ENCODE measurements around the gene PBX3. TPM values are rescaled to one million over a fixed set of nuclear protein-coding genes. Genes with fewer than 3 reads are reported as not detected.
"Not testable (repeated sequence)": the region's sequence is repeated elsewhere in the genome, so short reads cannot be mapped to it uniquely, and the experiment has no call there.

Gene PBX3
- total RNA-seq, 1 experiment from 2014 or later = 8.8 TPM

DNA sequence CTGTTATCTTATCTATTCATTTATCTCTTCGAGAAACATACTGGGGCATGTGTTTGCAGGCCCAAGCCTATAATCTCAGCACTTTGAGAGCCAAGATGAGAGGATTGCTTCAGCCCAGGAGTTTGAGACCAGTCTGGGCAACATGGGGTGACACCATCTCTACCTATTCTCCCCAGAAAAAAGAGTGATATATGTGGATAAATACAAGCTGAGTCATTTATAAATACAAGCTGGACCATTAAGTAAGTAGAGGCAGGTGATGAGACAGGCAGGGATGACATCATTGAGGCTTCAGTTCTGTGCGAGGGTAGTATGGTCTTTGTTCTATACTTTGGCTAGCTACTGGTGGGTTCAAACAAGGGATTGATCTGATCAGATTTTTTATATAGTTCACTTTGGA, 25.6 kb downstream of the PBX3 start:
- Histone ChIP-seq H2AFZ (ENCODE audit: low read length) (no peak overlapping the region), H3K9me3 (ENCODE audit: low read length) (no peaks in the 10 kb centered on the region), H3K4me1 (ENCODE audit: low read length) (no peaks in the 10 kb centered on the region), H3K36me3 (ENCODE audit: insufficient read depth, low read length) (no peaks in the 10 kb centered on the region), H3K79me2 (ENCODE audit: low read length) (no peaks in the 10 kb centered on the region), H4K20me1 (ENCODE audit: insufficient read depth, low read depth, low read length) (no peaks in the 10 kb centered on the region), H3K9me2 (replicated peaks; ENCODE audit: insufficient read depth, low read length) (no peaks in the 10 kb centered on the region), H3K27me3 (ENCODE audit: low read length) (no peaks in the 10 kb centered on the region), H3K4me3 (ENCODE audit: low read length) (no peak overlapping the region), H3K4me2 (ENCODE audit: low read depth, low read length, poor library complexity, severe bottlenecking) (no peak overlapping the region), H3K27ac (ENCODE audit: low read length) (no peak overlapping the region), H3K9ac (ENCODE audit: low read length) (no peak overlapping the region)
- no peak for DNase-seq

DNA sequence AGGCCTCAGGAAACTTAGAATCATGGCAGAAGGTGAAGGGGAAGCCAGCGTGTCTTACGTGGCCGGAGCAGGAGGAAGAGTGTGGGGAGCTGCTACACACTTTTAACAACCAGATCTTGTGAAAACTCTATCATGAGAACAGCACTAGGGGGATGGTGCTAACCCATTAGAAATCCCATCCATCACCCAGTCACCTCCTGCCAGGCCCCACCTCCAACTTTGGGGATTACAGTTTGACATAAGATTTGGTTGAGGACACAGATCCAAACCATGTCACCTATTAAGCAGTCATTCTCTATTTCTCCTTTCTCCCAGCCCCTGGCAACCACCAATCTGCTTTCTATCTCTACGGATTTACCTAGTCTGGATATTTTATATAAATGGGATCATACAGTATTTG, 26.9 kb downstream of the PBX3 start:
- Histone ChIP-seq H3K36me3 (ENCODE audit: insufficient read depth, low read length) (no peaks in the 10 kb centered on the region), H3K27ac (ENCODE audit: low read length) (no peak overlapping the region), H3K4me1 (ENCODE audit: low read length) (no peaks in the 10 kb centered on the region), H4K20me1 (ENCODE audit: insufficient read depth, low read depth, low read length) (no peaks in the 10 kb centered on the region), H3K4me3 (ENCODE audit: low read length) (no peak overlapping the region), H3K4me2 (ENCODE audit: low read depth, low read length, poor library complexity, severe bottlenecking) (no peak overlapping the region), H3K27me3 (ENCODE audit: low read length) (no peaks in the 10 kb centered on the region), H3K79me2 (ENCODE audit: low read length) (no peaks in the 10 kb centered on the region), H2AFZ (ENCODE audit: low read length) (no peak overlapping the region), H3K9me2 (replicated peaks; ENCODE audit: insufficient read depth, low read length) (no peaks in the 10 kb centered on the region), H3K9ac (ENCODE audit: low read length) (no peak overlapping the region), H3K9me3 (ENCODE audit: low read length) (no peaks in the 10 kb centered on the region)
- no peak for DNase-seq

- not testable (repeated sequence) for H2AFZ ChIP-seq (ENCODE audit: low read length); H4K20me1 ChIP-seq (ENCODE audit: insufficient read depth, low read depth, low read length); H3K9me2 ChIP-seq (replicated peaks; ENCODE audit: insufficient read depth, low read length); H3K4me3 ChIP-seq (ENCODE audit: low read length); H3K36me3 ChIP-seq (ENCODE audit: insufficient read depth, low read length); H3K79me2 ChIP-seq (ENCODE audit: low read length); DNase-seq; H3K4me2 ChIP-seq (ENCODE audit: low read depth, low read length, poor library complexity, severe bottlenecking); H3K9me3 ChIP-seq (ENCODE audit: low read length); H3K27ac ChIP-seq (ENCODE audit: low read length); H3K4me1 ChIP-seq (ENCODE audit: low read length); H3K27me3 ChIP-seq (ENCODE audit: low read length); H3K9ac ChIP-seq (ENCODE audit: low read length)
Observed at GRCh38 chr9:125776789-125777188, 29.6 kb downstream of the PBX3 start.

DNA sequence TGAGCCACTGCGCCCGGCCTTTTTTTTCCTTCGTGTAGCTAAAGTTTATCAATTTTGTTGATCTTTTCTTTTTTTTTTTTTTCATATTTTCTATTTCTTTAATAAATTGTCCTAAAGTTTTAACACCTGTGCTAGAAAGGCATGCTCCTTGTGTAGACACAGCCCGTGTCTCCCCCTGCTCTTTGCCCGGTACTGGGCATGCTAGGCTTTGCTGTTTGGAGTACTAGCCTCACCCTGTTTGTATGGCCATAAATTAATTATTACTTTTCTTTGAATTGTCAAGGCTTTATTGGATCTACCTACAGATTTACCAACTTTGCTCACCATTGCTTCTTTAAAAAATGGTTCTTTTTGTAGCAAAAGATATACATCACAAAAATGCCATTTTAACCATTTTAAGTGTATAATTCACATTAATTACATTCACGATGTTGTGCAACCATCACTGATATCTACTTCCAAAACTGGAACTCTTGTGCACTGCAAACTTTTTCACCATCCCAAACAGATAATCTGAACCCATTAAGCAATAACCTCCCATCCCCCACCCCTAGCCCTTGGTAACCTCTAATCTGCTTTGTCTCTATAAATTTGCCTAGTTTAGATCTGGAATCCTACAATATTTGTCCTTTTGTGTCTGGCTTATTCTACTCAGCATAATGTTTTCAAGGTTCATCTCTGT, 31.5 kb downstream of the PBX3 start:
- H3K9me2 ChIP-seq (replicated peaks; ENCODE audit: insufficient read depth, low read length); H3K79me2 ChIP-seq (ENCODE audit: low read length); H3K4me2 ChIP-seq (ENCODE audit: low read depth, low read length, poor library complexity, severe bottlenecking); H3K27ac ChIP-seq (ENCODE audit: low read length); H3K4me3 ChIP-seq (ENCODE audit: low read length); H3K9me3 ChIP-seq (ENCODE audit: low read length); H3K9ac ChIP-seq (ENCODE audit: low read length); H4K20me1 ChIP-seq (ENCODE audit: insufficient read depth, low read depth, low read length); H3K27me3 ChIP-seq (ENCODE audit: low read length); H3K4me1 ChIP-seq (ENCODE audit: low read length); H3K36me3 ChIP-seq (ENCODE audit: insufficient read depth, low read length); DNase-seq; H2AFZ ChIP-seq (ENCODE audit: low read length): not testable (repeated sequence)

DNA sequence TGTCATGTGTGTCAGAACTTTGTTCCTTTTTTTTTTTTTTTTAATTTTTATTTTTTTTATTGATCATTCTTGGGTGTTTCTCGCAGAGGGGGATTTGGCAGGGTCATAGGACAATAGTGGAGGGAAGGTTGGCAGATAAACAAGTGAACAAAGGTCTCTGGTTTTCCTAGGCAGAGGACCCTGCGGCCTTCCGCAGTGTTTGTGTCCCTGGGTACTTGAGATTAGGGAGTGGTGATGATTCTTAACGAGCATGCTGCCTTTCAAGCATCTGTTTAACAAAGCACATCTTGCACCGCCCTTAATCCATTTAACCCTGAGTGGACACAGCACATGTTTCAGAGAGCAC, 32.0 kb downstream of the PBX3 start:
- H3K4me1 ChIP-seq (ENCODE audit: low read length); H3K79me2 ChIP-seq (ENCODE audit: low read length); H3K27me3 ChIP-seq (ENCODE audit: low read length): not testable (repeated sequence)

DNA sequence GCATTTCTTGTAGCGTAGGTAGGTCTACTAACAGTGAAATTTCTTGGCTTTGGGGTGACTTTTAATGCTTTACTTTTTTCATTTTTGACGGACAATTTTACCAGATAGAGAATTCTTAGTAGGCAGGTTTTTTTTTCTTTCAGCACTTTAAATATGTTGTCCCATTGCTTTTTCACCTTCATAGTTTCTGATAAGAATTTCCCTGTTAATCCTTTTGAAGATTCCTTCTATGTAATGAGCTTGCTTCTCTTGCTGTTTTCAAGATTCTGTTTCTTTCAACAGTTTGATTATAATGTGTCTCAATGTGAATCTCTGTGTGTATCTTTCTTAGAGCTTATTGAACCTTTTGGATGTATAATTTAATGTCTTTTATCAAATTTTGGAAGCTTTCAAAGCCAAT, 35.5 kb downstream of the PBX3 start:
- Histone ChIP-seq H3K4me3 (ENCODE audit: low read length) (no peak overlapping the region), H2AFZ (ENCODE audit: low read length) (no peak overlapping the region), H3K79me2 (ENCODE audit: low read length) (no peaks in the 10 kb centered on the region), H3K27ac (ENCODE audit: low read length) (no peak overlapping the region), H4K20me1 (ENCODE audit: insufficient read depth, low read depth, low read length) (peaks cover 3% of the 10 kb centered on the region; the same call in 1 of the 2 replicates), H3K4me2 (ENCODE audit: low read depth, low read length, poor library complexity, severe bottlenecking) (no peak overlapping the region), H3K9me3 (ENCODE audit: low read length) (no peaks in the 10 kb centered on the region), H3K9me2 (replicated peaks; ENCODE audit: insufficient read depth, low read length) (no peaks in the 10 kb centered on the region), H3K27me3 (ENCODE audit: low read length) (no peaks in the 10 kb centered on the region), H3K4me1 (ENCODE audit: low read length) (no peaks in the 10 kb centered on the region), H3K36me3 (ENCODE audit: insufficient read depth, low read length) (no peaks in the 10 kb centered on the region), H3K9ac (ENCODE audit: low read length) (no peak overlapping the region)
- DNase-seq = no peak

More for the DNA sequence above, 32.0 kb downstream of the PBX3 start:
- H3K4me3 ChIP-seq (ENCODE audit: low read length); H3K9ac ChIP-seq (ENCODE audit: low read length); H3K9me3 ChIP-seq (ENCODE audit: low read length); H3K27ac ChIP-seq (ENCODE audit: low read length); DNase-seq; H3K36me3 ChIP-seq (ENCODE audit: insufficient read depth, low read length); H3K4me2 ChIP-seq (ENCODE audit: low read depth, low read length, poor library complexity, severe bottlenecking); H4K20me1 ChIP-seq (ENCODE audit: insufficient read depth, low read depth, low read length); H2AFZ ChIP-seq (ENCODE audit: low read length); H3K9me2 ChIP-seq (replicated peaks; ENCODE audit: insufficient read depth, low read length): not testable (repeated sequence)

DNA sequence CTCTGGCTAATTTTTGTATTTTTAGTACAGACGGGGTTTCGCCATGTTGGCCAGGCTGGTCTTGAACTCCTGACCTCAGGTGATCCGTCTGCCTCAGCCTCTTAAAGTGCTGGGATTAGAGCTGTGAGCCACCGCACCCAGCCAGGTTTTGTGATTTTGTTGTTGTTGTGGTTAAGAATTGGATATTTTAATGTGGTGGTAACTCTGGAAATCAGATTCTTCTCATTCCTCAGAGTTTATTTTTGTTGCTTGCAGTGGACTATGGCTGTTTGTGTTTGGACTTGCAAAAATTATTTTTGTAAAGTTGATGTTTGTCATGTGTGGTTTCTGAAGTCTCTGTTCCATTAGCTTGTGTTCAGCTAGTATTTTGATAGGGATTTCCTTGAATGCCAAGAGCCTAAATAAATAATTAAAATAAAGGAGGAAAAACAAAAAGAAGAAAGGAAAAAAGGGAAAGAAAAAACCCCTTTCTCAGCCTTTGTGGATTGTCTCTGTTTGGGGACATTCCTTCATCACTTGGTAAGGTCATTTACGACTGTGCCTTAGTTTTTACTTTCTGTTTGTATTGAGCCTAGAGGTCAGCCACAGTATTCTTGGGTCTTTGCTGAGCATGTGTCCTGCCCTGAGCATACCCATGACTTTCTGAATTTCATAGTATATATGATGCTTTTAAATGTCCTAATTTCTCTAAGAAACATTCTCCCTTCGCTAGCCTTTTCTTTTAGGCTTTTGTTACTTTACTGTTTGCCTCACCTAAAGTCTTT, 37.3 kb downstream of the PBX3 start:
- DNase-seq = no peak
- H3K4me3 ChIP-seq (ENCODE audit: low read length) = no peak overlapping the region
- H3K9me2 ChIP-seq (replicated peaks; ENCODE audit: insufficient read depth, low read length) = no peaks in the 10 kb centered on the region
- no peaks in the 10 kb centered on the region for H3K36me3 ChIP-seq (ENCODE audit: insufficient read depth, low read length)
- no peaks in the 10 kb centered on the region for H3K9me3 ChIP-seq (ENCODE audit: low read length)
- H3K9ac ChIP-seq (ENCODE audit: low read length) = no peak overlapping the region
- H3K27ac ChIP-seq (ENCODE audit: low read length) = no peak overlapping the region
- no peaks in the 10 kb centered on the region for H3K27me3 ChIP-seq (ENCODE audit: low read length)
- no peaks in the 10 kb centered on the region for H3K4me1 ChIP-seq (ENCODE audit: low read length)
- no peaks in the 10 kb centered on the region for H3K79me2 ChIP-seq (ENCODE audit: low read length)
- peaks cover 6% of the 10 kb centered on the region; the same call in 1 of the 2 replicates for H4K20me1 ChIP-seq (ENCODE audit: insufficient read depth, low read depth, low read length)
- no peak overlapping the region for H2AFZ ChIP-seq (ENCODE audit: low read length)
- no peak overlapping the region for H3K4me2 ChIP-seq (ENCODE audit: low read depth, low read length, poor library complexity, severe bottlenecking)

GRCh38 chr9:125785248-125785751, 38.1 kb downstream of the PBX3 start:
- H3K4me3 ChIP-seq (ENCODE audit: low read length) = no peak overlapping the region
- no peak overlapping the region for H3K9ac ChIP-seq (ENCODE audit: low read length)
- DNase-seq = no peak
- H3K79me2 ChIP-seq (ENCODE audit: low read length) = no peaks in the 10 kb centered on the region
- peaks cover 6% of the 10 kb centered on the region; the same call in 1 of the 2 replicates for H4K20me1 ChIP-seq (ENCODE audit: insufficient read depth, low read depth, low read length)
- H3K4me1 ChIP-seq (ENCODE audit: low read length) = no peaks in the 10 kb centered on the region
- no peaks in the 10 kb centered on the region for H3K36me3 ChIP-seq (ENCODE audit: insufficient read depth, low read length)
- no peak overlapping the region for H3K4me2 ChIP-seq (ENCODE audit: low read depth, low read length, poor library complexity, severe bottlenecking)
- no peaks in the 10 kb centered on the region for H3K27me3 ChIP-seq (ENCODE audit: low read length)
- no peaks in the 10 kb centered on the region for H3K9me3 ChIP-seq (ENCODE audit: low read length)
- no peaks in the 10 kb centered on the region for H3K9me2 ChIP-seq (replicated peaks; ENCODE audit: insufficient read depth, low read length)
- no peak overlapping the region for H3K27ac ChIP-seq (ENCODE audit: low read length)
- no peak overlapping the region for H2AFZ ChIP-seq (ENCODE audit: low read length)

All from Karpas-422 (cell line).